ENCODE results near the gene LMNTD1. TPM values are rescaled to one million over a fixed set of nuclear protein-coding genes. Genes with fewer than 3 reads are reported as not detected.

The LMNTD1 gene
- total and polyA plus RNA-seq, 3 donors from 2014 or later, result 10.8 to 22.9 (median 18.7) TPM

GRCh38 chr12:25459541-25459951, 93.5 kb downstream of the LMNTD1 start:
- 68 to 81% methylated on average over 13 of the region's 13 CpGs for WGBS, 2 donors
- H3K27ac ChIP-seq, result no peak overlapping the region
- no peak overlapping the region for H3K4me3 ChIP-seq
- no peaks in the 10 kb centered on the region for H3K36me3 ChIP-seq (ENCODE audit: low read depth, missing control alignments)
- H3K27me3 ChIP-seq, result no peaks in the 10 kb centered on the region
- no peaks in the 10 kb centered on the region for H3K4me1 ChIP-seq
- H3K9me3 ChIP-seq, result no peaks in the 10 kb centered on the region
- intact Hi-C loops (cut with DNase I; ENCODE audit: low total_unique reads), result no loop called here
- DNase-seq, result no peak
- TF ChIP-seq POLR2A (IDR thresholded peaks at IDR 0.05) (no peak), CTCF (IDR thresholded peaks at IDR 0.05) (no peak)

- no peak for DNase-seq
- TF ChIP-seq POLR2A (IDR thresholded peaks at IDR 0.05), result no peak
- TF ChIP-seq CTCF (IDR thresholded peaks at IDR 0.05), result no peak
Measured at GRCh38 chr12:25458047-25458552, 95.0 kb downstream of the LMNTD1 start.

GRCh38 chr12:25456474-25456873, 96.6 kb downstream of the LMNTD1 start:
- DNase-seq, result no peak
- 80 to 85% methylated on average over 4 of the region's 4 CpGs for WGBS, 2 donors
- no peak overlapping the region for H3K4me3 ChIP-seq
- no peaks in the 10 kb centered on the region for H3K27me3 ChIP-seq
- no peaks in the 10 kb centered on the region for H3K9me3 ChIP-seq
- TF ChIP-seq CTCF (IDR thresholded peaks at IDR 0.05) (no peak), POLR2A (IDR thresholded peaks at IDR 0.05) (no peak)
- no peaks in the 10 kb centered on the region for H3K4me1 ChIP-seq
- H3K27ac ChIP-seq, result no peak overlapping the region
- H3K36me3 ChIP-seq (ENCODE audit: low read depth, missing control alignments), result no peaks in the 10 kb centered on the region
- intact Hi-C loops (cut with DNase I; ENCODE audit: low total_unique reads), result no loop called here

More at GRCh38 chr12:25458047-25458552, 95.0 kb downstream of the LMNTD1 start:
- no peak overlapping the region for H3K27ac ChIP-seq
- intact Hi-C loops (cut with DNase I; ENCODE audit: low total_unique reads), result no loop called here
- no peak overlapping the region for H3K4me3 ChIP-seq
- no peaks in the 10 kb centered on the region for H3K36me3 ChIP-seq (ENCODE audit: low read depth, missing control alignments)
- H3K9me3 ChIP-seq, result no peaks in the 10 kb centered on the region
- 73 to 74% methylated on average over 6 of the region's 6 CpGs for WGBS, 2 donors
- H3K4me1 ChIP-seq, result no peaks in the 10 kb centered on the region
- no peaks in the 10 kb centered on the region for H3K27me3 ChIP-seq

- H3K27ac ChIP-seq, result no peak overlapping the region
- WGBS, 2 donors, result 76 to 81% methylated on average over 2 of the region's 2 CpGs
- no peak overlapping the region for H3K4me3 ChIP-seq
- no peaks in the 10 kb centered on the region for H3K27me3 ChIP-seq
- no peaks in the 10 kb centered on the region for H3K9me3 ChIP-seq
- intact Hi-C loops (cut with DNase I; ENCODE audit: low total_unique reads), result no loop called here
- H3K4me1 ChIP-seq, result no peaks in the 10 kb centered on the region
- TF ChIP-seq POLR2A (IDR thresholded peaks at IDR 0.05) (no peak), CTCF (IDR thresholded peaks at IDR 0.05) (no peak)
- H3K36me3 ChIP-seq (ENCODE audit: low read depth, missing control alignments), result no peaks in the 10 kb centered on the region
- no peak for DNase-seq
Measured at GRCh38 chr12:25455696-25456095, 97.4 kb downstream of the LMNTD1 start.

- Histone ChIP-seq H3K27me3 (no peaks in the 10 kb centered on the region), H3K4me1 (no peaks in the 10 kb centered on the region), H3K9me3 (no peaks in the 10 kb centered on the region), H3K27ac (no peak overlapping the region), H3K4me3 (no peak overlapping the region), H3K36me3 (ENCODE audit: low read depth, missing control alignments) (no peaks in the 10 kb centered on the region)
- no peak for TF ChIP-seq CTCF (IDR thresholded peaks at IDR 0.05)
- TF ChIP-seq POLR2A (IDR thresholded peaks at IDR 0.05), result no peak
- DNase-seq, result no peak
- intact Hi-C loops (cut with DNase I; ENCODE audit: low total_unique reads), result no loop called here
Measured at GRCh38 chr12:25449007-25449406, 104.1 kb downstream of the LMNTD1 start.
